ENCODE results near the gene MYO1E. TPM values are rescaled to one million over a fixed set of nuclear protein-coding genes. Genes with fewer than 3 reads are reported as not detected.

Gene MYO1E
- total and polyA plus RNA-seq, 4 donors, result 6.7 to 70.9 (median 21.6) TPM

- WGBS, result 95% methylated on average over 9 of the region's 9 CpGs
- no peak for DNase-seq (ENCODE audit: low spot score)
- peaks cover 5 to 33% (median 18%) of the 10 kb centered on the region in 4 donors for H3K4me1 ChIP-seq (ENCODE audit: control insufficient read depth in 4 of 4, insufficient read depth in 4 of 4, low read length in 3 of 4)
- no peak overlapping the region for H3K27ac ChIP-seq (ENCODE audit: low read depth in 1 of 2, low read length in 2 of 2)
- H3K27me3 ChIP-seq (ENCODE audit: control insufficient read depth in 4 of 4, insufficient read depth in 4 of 4, low read length in 3 of 4), result no peaks in the 10 kb centered on the region
- H3K9me3 ChIP-seq (ENCODE audit: control insufficient read depth in 4 of 4, low read length in 3 of 4), result no peaks in the 10 kb centered on the region
- TF ChIP-seq, protein P1, sequence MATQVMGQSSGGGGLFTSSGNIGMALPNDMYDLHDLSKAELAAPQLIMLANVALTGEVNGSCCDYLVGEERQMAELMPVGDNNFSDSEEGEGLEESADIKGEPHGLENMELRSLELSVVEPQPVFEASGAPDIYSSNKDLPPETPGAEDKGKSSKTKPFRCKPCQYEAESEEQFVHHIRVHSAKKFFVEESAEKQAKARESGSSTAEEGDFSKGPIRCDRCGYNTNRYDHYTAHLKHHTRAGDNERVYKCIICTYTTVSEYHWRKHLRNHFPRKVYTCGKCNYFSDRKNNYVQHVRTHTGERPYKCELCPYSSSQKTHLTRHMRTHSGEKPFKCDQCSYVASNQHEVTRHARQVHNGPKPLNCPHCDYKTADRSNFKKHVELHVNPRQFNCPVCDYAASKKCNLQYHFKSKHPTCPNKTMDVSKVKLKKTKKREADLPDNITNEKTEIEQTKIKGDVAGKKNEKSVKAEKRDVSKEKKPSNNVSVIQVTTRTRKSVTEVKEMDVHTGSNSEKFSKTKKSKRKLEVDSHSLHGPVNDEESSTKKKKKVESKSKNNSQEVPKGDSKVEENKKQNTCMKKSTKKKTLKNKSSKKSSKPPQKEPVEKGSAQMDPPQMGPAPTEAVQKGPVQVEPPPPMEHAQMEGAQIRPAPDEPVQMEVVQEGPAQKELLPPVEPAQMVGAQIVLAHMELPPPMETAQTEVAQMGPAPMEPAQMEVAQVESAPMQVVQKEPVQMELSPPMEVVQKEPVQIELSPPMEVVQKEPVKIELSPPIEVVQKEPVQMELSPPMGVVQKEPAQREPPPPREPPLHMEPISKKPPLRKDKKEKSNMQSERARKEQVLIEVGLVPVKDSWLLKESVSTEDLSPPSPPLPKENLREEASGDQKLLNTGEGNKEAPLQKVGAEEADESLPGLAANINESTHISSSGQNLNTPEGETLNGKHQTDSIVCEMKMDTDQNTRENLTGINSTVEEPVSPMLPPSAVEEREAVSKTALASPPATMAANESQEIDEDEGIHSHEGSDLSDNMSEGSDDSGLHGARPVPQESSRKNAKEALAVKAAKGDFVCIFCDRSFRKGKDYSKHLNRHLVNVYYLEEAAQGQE (IDR thresholded peaks at IDR 0.05), result no peak
- no peak for TF ChIP-seq TAF1 (conservative IDR thresholded peaks at IDR 0.05)
- TF ChIP-seq NR2F2 (IDR thresholded peaks at IDR 0.05), result no peak
- TF ChIP-seq RXRA (IDR thresholded peaks at IDR 0.05), result no peak
- TF ChIP-seq, protein P2, sequence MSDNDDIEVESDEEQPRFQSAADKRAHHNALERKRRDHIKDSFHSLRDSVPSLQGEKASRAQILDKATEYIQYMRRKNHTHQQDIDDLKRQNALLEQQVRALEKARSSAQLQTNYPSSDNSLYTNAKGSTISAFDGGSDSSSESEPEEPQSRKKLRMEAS (IDR thresholded peaks at IDR 0.05), result no peak
- no peak for TF ChIP-seq HNF4A (conservative IDR thresholded peaks at IDR 0.05)
- no peak for TF ChIP-seq ZBTB33 (IDR thresholded peaks at IDR 0.05)
- TF ChIP-seq GABPA (IDR thresholded peaks at IDR 0.05 in 1 of 2, conservative IDR thresholded peaks at IDR 0.05 in 1 of 2), result no peak
- no peak for TF ChIP-seq FOXA1 (IDR thresholded peaks at IDR 0.05)
- TF ChIP-seq RAD21 (IDR thresholded peaks at IDR 0.05), result no peak
- no peak for TF ChIP-seq ATF3 (IDR thresholded peaks at IDR 0.05)
- no peak for TF ChIP-seq YY1 (IDR thresholded peaks at IDR 0.05)
- no peak for TF ChIP-seq EGR1 (IDR thresholded peaks at IDR 0.05; ENCODE audit: low read depth in 2 of 2)
- no peak for TF ChIP-seq SP1 (IDR thresholded peaks at IDR 0.05)
- TF ChIP-seq JUND (IDR thresholded peaks at IDR 0.05), result no peak
- TF ChIP-seq CTCF (IDR thresholded peaks at IDR 0.05; ENCODE audit: low read depth, low read length, missing input control), result no peak
- TF ChIP-seq HNF4G (IDR thresholded peaks at IDR 0.05), result no peak
- H3K9ac ChIP-seq (ENCODE audit: low read depth in 1 of 2, low read length in 2 of 2), result no peak overlapping the region
- no peaks in the 10 kb centered on the region for H3K36me3 ChIP-seq (ENCODE audit: control insufficient read depth in 4 of 4, insufficient read depth in 3 of 4, low read depth in 1 of 4, low read length in 3 of 4)
- H3K4me3 ChIP-seq (ENCODE audit: low read depth in 1 of 3, low read length in 3 of 3), result no peak overlapping the region
These were observed 69.0 kb downstream of the MYO1E start for GRCh38 chr15:59303633-59304032.

All from liver (tissue), 9 donors.